CD4-positive, alpha-beta T cell (primary cell): Measurements from ENCODE around the gene ENTPD2. TPM values are rescaled to one million over a fixed set of nuclear protein-coding genes. Genes with fewer than 3 reads are reported as not detected.

Experiments
- ATAC-seq: fragments of 200-7000 bp; cut with Tn5 transposase; one replicate; pipeline ENCODE4 v1.10.0; 2022; ENCODE audit warnings: mild to moderate bottlenecking; ENCODE audit not compliant: poor library complexity
- CTCF ChIA-PET: fragments of 350-600 bp; sonication (Branson Sonifier 250); formaldehyde crosslinking; loops from one replicate; lab custom pipeline; 2021; ENCODE audit warnings: antibody characterized with exemption, inconsistent platforms; lab: Charles Lee
- POLR2A ChIA-PET: fragments of 350-600 bp; sonication (Branson Sonifier 250); formaldehyde crosslinking; loops from one replicate; lab custom pipeline; 2021; ENCODE audit warnings: antibody characterized with exemption, inconsistent platforms; lab: Charles Lee
- DNase-seq, 14 experiments: peaks; one replicate each; pipeline ENCODE4 v3.0.0-alpha.2; 2013 to 2020; ENCODE audit warnings: mixed read lengths in 2 of 14
- H3K27ac ChIP-seq, 2 donors: one replicate each; pipeline versions ENCODE4 v1.5.1 to v1.7.0; 2013; ENCODE audit warnings: low read length in 2 of 2, low read depth in 1 of 2, mild to moderate bottlenecking in 1 of 2
- H3K27me3 ChIP-seq, 2 experiments: 1 replicate in 1 of 2; 2 replicates in 1 of 2; pipeline versions ENCODE4 v1.6.1 to v1.7.0; 2013; ENCODE audit warnings: low read length in 2 of 2, control low read depth in 1 of 2, mild to moderate bottlenecking in 1 of 2, moderate library complexity in 1 of 2; ENCODE audit not compliant: insufficient read depth in 2 of 2, control insufficient read depth in 1 of 2
- H3K36me3 ChIP-seq: one replicate; pipeline ENCODE4 v1.6.1; 2013; ENCODE audit warnings: low read length, control low read depth; ENCODE audit not compliant: insufficient read depth
- H3K4me1 ChIP-seq: one replicate; pipeline ENCODE4 v1.6.1; 2013; ENCODE audit warnings: low read length, control low read depth; ENCODE audit not compliant: insufficient read depth
- H3K4me3 ChIP-seq: one replicate; pipeline ENCODE4 v1.5.1; 2013; ENCODE audit warnings: mild to moderate bottlenecking, low read length, moderate library complexity
- H3K9me3 ChIP-seq, 2 experiments: 1 replicate in 1 of 2; 2 replicates in 1 of 2; pipeline versions ENCODE4 v1.6.1 to v1.7.0; 2013; ENCODE audit warnings: low read length in 2 of 2, mild to moderate bottlenecking in 2 of 2, control low read depth in 1 of 2, moderate library complexity in 1 of 2; ENCODE audit not compliant: control insufficient read depth in 1 of 2, insufficient read depth in 1 of 2
- H3K27ac Mint-ChIP-seq: one replicate; pipeline ENCODE4 v1.8.0; 2020; ENCODE audit warnings: mixed read lengths
- H3K27me3 Mint-ChIP-seq: one replicate; pipeline ENCODE4 v1.8.0; 2021; ENCODE audit warnings: mixed read lengths
- H3K36me3 Mint-ChIP-seq: one replicate; pipeline ENCODE4 v1.8.0; 2021; ENCODE audit warnings: low read depth, mixed read lengths
- H3K4me1 Mint-ChIP-seq: one replicate; pipeline ENCODE4 v1.8.0; 2021; ENCODE audit warnings: low read depth, mixed read lengths
- H3K4me3 Mint-ChIP-seq: one replicate; pipeline ENCODE4 v1.8.0; 2020; ENCODE audit warnings: mild to moderate bottlenecking, mixed read lengths
- H3K9me3 Mint-ChIP-seq: one replicate; pipeline ENCODE4 v1.8.0; 2020; ENCODE audit warnings: mixed read lengths
- intact Hi-C, 2 experiments: fragments of 100-400 bp; cut with DNase I in 1 of 2; cut with micrococcal nuclease in 1 of 2; formaldehyde crosslinking; loops; one replicate each; pipeline versions ENCODE4 v1.15.1 to v1.9.0; 2023 to 2025; cut with DNase I, micrococcal nuclease
- total RNA-seq, 174 experiments: library from RNA in 2 of 174; stranded (reverse) in 2 of 174; gene quantifications; one replicate each; pipeline ENCODE4 v1.2.3 and lab custom pipeline; 2021 to 2026
- TF ChIP-seq, protein P1 (sequence below): fragments of 200-600 bp; IDR thresholded peaks from one replicate; pipeline ENCODE4 v1.8.0; 2022; ENCODE audit warnings: antibody characterized with exemption, mild to moderate bottlenecking

Gene ENTPD2
- total RNA-seq, 2 experiments from 2014 or later: not detected

DNA sequence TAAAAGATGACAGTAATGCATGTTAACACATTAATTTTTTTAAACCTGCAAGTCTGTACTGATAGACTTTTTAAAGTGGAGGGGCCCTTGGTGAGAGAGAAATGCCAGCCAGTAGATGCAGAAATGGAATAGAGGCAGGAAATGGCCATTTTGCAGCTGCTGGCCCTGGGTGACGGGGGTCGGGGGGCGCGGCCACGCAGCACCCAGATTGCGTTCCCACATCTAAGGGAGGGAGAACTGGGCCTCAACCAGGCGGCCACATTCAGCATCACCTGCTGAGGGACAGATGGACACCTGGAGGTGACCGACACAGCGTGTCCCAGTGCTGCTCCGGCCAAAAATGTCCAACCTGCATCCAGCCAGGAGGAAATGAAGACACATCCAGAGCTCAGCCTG is 51.2 kb downstream of the ENTPD2 start:
- intact Hi-C loops: no loop called here
- no peak overlapping the region for H3K4me3 ChIP-seq
- peaks cover 16% of the 10 kb centered on the region for H3K4me1 Mint-ChIP-seq
- ChIA-PET CTCF (no interaction called here), POLR2A (no interaction called here)
- H3K9me3 Mint-ChIP-seq: no peaks in the 10 kb centered on the region
- H3K27me3 Mint-ChIP-seq: peaks cover 7% of the 10 kb centered on the region
- peaks cover 0 to 1% of the 10 kb centered on the region in 2 experiments for H3K27me3 ChIP-seq
- no peak overlapping the region for H3K27ac Mint-ChIP-seq
- H3K9me3 ChIP-seq: no peaks in the 10 kb centered on the region
- no peak overlapping the region for H3K4me3 Mint-ChIP-seq
- H3K4me1 ChIP-seq: peaks cover 35% of the 10 kb centered on the region
- no peak overlapping the region for H3K27ac ChIP-seq
- DNase-seq: no peak
- H3K36me3 ChIP-seq: no peaks in the 10 kb centered on the region
- ATAC-seq: no peak
- TF ChIP-seq, protein P1, sequence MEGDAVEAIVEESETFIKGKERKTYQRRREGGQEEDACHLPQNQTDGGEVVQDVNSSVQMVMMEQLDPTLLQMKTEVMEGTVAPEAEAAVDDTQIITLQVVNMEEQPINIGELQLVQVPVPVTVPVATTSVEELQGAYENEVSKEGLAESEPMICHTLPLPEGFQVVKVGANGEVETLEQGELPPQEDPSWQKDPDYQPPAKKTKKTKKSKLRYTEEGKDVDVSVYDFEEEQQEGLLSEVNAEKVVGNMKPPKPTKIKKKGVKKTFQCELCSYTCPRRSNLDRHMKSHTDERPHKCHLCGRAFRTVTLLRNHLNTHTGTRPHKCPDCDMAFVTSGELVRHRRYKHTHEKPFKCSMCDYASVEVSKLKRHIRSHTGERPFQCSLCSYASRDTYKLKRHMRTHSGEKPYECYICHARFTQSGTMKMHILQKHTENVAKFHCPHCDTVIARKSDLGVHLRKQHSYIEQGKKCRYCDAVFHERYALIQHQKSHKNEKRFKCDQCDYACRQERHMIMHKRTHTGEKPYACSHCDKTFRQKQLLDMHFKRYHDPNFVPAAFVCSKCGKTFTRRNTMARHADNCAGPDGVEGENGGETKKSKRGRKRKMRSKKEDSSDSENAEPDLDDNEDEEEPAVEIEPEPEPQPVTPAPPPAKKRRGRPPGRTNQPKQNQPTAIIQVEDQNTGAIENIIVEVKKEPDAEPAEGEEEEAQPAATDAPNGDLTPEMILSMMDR: no peak
- no peaks in the 10 kb centered on the region for H3K36me3 Mint-ChIP-seq

DNA sequence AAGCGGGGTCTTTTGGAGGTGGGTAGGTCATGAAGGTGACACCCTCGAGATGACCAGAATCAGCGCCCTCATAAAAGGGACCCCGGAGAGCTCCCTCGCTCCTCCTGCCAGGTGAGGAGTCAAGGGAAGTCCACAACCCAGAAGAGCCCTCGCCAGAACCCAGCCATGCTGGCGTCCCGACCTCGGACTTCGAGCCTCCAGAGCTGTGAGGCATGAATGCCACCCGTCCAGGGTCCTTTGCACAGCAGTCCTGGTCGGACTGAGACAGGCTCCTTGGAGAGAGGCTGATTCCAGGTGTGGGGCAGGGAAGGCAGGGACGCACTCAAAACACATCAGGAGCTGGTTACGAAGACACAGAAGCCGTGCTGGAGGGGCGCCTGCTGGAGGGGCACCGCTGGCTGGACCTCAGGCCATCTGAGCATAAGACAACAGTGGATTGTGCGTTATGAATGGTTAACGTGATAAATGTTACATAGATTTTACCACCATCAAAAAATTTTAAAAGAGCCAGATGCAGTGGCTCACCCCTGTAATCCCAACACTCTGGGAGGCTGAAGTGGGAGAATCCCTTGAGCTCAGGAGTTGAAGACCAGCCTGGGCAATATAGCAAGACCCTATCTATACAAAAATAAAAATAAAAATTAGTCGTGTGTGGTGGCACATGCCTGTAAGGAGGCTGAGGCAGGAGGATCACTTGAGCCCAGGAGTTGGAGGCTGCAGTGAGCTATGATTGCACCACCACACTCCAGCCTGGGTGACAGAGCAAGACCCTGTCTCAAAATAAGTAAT is 51.8 kb downstream of the ENTPD2 start:
- H3K9me3 Mint-ChIP-seq: no peaks in the 10 kb centered on the region
- TF ChIP-seq, protein P1: no peak
- Histone ChIP-seq H3K9me3 (no peaks in the 10 kb centered on the region), H3K36me3 (no peaks in the 10 kb centered on the region), H3K27ac (no peak overlapping the region), H3K4me1 (peaks cover 41% of the 10 kb centered on the region), H3K27me3 (peaks cover 0 to 4% of the 10 kb centered on the region in 2 experiments), H3K4me3 (no peak overlapping the region)
- no peak overlapping the region for H3K27ac Mint-ChIP-seq
- no peak overlapping the region for H3K4me3 Mint-ChIP-seq
- ATAC-seq: no peak
- peaks cover 10% of the 10 kb centered on the region for H3K27me3 Mint-ChIP-seq
- ChIA-PET CTCF (interaction anchor here (0.9 kb wide), 1 partner anchor 27 kb away, joined by 3 read pairs; no protein-coding TSS in a partner anchor), POLR2A (interaction anchor here (0.6 kb wide), 1 partner anchor 42 kb away, joined by 3 read pairs; no protein-coding TSS in a partner anchor)
- DNase-seq: no peak
- no peaks in the 10 kb centered on the region for H3K36me3 Mint-ChIP-seq
- intact Hi-C loops: no loop called here
- H3K4me1 Mint-ChIP-seq: peaks cover 19% of the 10 kb centered on the region

DNA sequence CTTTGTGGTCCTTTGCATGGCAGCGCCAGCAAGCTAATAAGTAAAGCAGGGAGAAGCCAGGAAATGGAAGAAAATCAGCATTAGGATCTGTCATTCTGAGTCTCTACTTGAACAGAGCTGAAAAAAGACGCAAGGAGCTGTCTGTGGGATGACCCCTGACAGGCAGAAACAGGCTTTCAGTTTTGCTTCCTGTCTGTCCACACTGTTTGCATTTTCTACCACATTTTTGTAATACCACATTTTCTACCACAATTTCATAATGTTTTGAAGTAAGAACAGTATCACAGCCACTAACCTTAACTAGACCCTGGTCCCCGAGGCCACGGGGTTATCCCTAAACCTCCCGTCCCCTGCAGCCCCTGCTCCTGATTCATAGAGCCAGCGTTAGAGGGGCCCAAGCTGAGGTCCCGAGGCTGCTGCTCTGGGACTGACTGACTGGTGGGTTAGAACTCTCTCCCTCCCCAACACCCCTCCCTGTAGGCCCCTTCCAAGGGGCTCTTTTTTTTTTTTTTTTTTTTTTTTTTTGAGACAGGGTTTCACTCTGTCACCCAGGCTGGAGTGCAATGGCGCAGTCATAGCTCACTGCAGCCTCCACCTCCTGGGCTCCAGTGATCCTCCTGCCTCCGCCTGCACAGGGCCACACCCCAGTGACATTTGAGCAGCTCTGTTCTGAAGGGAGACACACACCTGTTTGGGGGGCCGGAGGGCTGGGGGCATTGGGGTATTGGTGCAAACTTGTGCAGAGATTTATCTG is 53.5 kb downstream of the ENTPD2 start:
- Histone ChIP-seq H3K9me3 (no peaks in the 10 kb centered on the region), H3K27me3 (peaks cover 0 to 4% of the 10 kb centered on the region in 2 experiments), H3K4me1 (peaks cover 57% of the 10 kb centered on the region), H3K4me3 (no peak overlapping the region), H3K36me3 (no peaks in the 10 kb centered on the region), H3K27ac (no peak overlapping the region)
- ChIA-PET POLR2A (no interaction called here), CTCF (interaction anchor here (0.7 kb wide), 1 partner anchor 35 kb away, joined by 3 read pairs; no protein-coding TSS in a partner anchor)
- Mint-ChIP-seq H3K36me3 (peaks cover 4% of the 10 kb centered on the region), H3K4me3 (peak overlapping the region; percentile 30), H3K9me3 (no peaks in the 10 kb centered on the region), H3K27ac (peak overlapping the region; percentile 53), H3K27me3 (peaks cover 10% of the 10 kb centered on the region), H3K4me1 (peaks cover 28% of the 10 kb centered on the region)
- ATAC-seq (peak; percentile 31), DNase-seq (peak in 3 of 14 experiments; percentile 56 to 70 (median 58))
- intact Hi-C loops: no loop called here
- TF ChIP-seq, protein P1: no peak

Other genes starting within 250 kb of the ENTPD2 start
- gene RABL6, start 246.1 kb downstream of the ENTPD2 start, total RNA-seq: 10 to 100 TPM; 46.4 to 48.5 TPM
- 1 to 10 TPM; 1.1 to 1.2 TPM for gene AJM1, start 211.6 kb downstream of the ENTPD2 start, total RNA-seq
- 10 to 100 TPM; 13.6 to 17.8 TPM for gene PHPT1, start 204.7 kb downstream of the ENTPD2 start, total RNA-seq
- 1 to 10 TPM; 2.2 to 3.4 TPM for gene MAMDC4, start 201.7 kb downstream of the ENTPD2 start, total RNA-seq
- 100 to 1,000 TPM; 215 to 220 TPM for gene EDF1, start 187.8 kb downstream of the ENTPD2 start, total RNA-seq
- gene TRAF2, start 167.5 kb downstream of the ENTPD2 start, total RNA-seq: 10 to 100 TPM; 10.6 to 11.6 TPM
- 10 to 100 TPM; 41.0 to 41.7 TPM for gene FBXW5, start 109.3 kb downstream of the ENTPD2 start, total RNA-seq
- not detected for gene C8G, start 108.8 kb downstream of the ENTPD2 start, total RNA-seq
- gene LCN12, start 101.8 kb downstream of the ENTPD2 start, total RNA-seq: 1 to 10 TPM; 1.3 to 1.5 TPM
- gene PTGDS, start 76.6 kb downstream of the ENTPD2 start, total RNA-seq: 10 to 100 TPM; 40.6 to 41.0 TPM
- 1 to 10 TPM in 1 of 2 experiments, under 1 TPM in 1; 0.93 to 1.0 TPM for gene LCNL1, start 71.1 kb downstream of the ENTPD2 start, total RNA-seq
- gene PAXX, start 61.6 kb downstream of the ENTPD2 start, total RNA-seq: 10 to 100 TPM; 67.0 to 67.8 TPM
- 1 to 10 TPM; 2.1 to 2.8 TPM for gene CLIC3, start 57.5 kb downstream of the ENTPD2 start, total RNA-seq
- gene ABCA2, start 25.8 kb downstream of the ENTPD2 start, total RNA-seq: 10 to 100 TPM; 80.1 to 86.8 TPM
- gene FUT7, start 22.0 kb downstream of the ENTPD2 start, total RNA-seq: 1 to 10 TPM; 1.7 to 1.8 TPM
- gene NPDC1, start 7.9 kb downstream of the ENTPD2 start, total RNA-seq: 10 to 100 TPM; 15.3 to 16.0 TPM
- under 1 TPM; 0.17 to 0.19 TPM for gene SAPCD2, start 16.5 kb upstream of the ENTPD2 start, total RNA-seq
- 1 to 10 TPM; 6.5 to 6.8 TPM for gene UAP1L1, start 23.5 kb upstream of the ENTPD2 start, total RNA-seq
- 10 to 100 TPM; 60.9 to 66.9 TPM for gene MAN1B1, start 32.9 kb upstream of the ENTPD2 start, total RNA-seq
- 100 to 1,000 TPM; 344 to 349 TPM for gene DPP7, start 60.7 kb upstream of the ENTPD2 start, total RNA-seq
- gene GRIN1, start 85.1 kb upstream of the ENTPD2 start, total RNA-seq: not detected
- gene LRRC26, start 116.0 kb upstream of the ENTPD2 start, total RNA-seq: not detected
- gene TMEM210, start 118.0 kb upstream of the ENTPD2 start, total RNA-seq: not detected
- 100 to 1,000 TPM; 144 to 149 TPM for gene ANAPC2, start 134.5 kb upstream of the ENTPD2 start, total RNA-seq
- 10 to 100 TPM; 30.1 to 30.5 TPM for gene SSNA1, start 134.6 kb upstream of the ENTPD2 start, total RNA-seq
- 1 to 10 TPM; 6.1 to 8.6 TPM for gene TPRN, start 146.7 kb upstream of the ENTPD2 start, total RNA-seq
- 10 to 100 TPM; 18.2 to 18.7 TPM for gene TMEM203, start 151.6 kb upstream of the ENTPD2 start, total RNA-seq
- 10 to 100 TPM; 22.8 to 25.3 TPM for gene NDOR1, start 151.6 kb upstream of the ENTPD2 start, total RNA-seq
- under 1 TPM; 0.66 to 0.67 TPM for gene RNF208, start 168.2 kb upstream of the ENTPD2 start, total RNA-seq
- under 1 TPM; 0.33 to 0.42 TPM for gene CYSRT1, start 171.1 kb upstream of the ENTPD2 start, total RNA-seq
- under 1 TPM in 1 of 2 experiments, not detected in 1; 0.14 TPM for gene RNF224, start 173.4 kb upstream of the ENTPD2 start, total RNA-seq
- not detected for gene SLC34A3, start 176.8 kb upstream of the ENTPD2 start, total RNA-seq
- 10 to 100 TPM; 93.8 to 98.2 TPM for gene TUBB4B, start 187.2 kb upstream of the ENTPD2 start, total RNA-seq
- not detected for gene STPG3, start 197.2 kb upstream of the ENTPD2 start, total RNA-seq
- gene NELFB, start 201.3 kb upstream of the ENTPD2 start, total RNA-seq: 10 to 100 TPM; 20.7 to 21.2 TPM
- gene TOR4A, start 223.7 kb upstream of the ENTPD2 start, total RNA-seq: under 1 TPM; 0.67 to 0.80 TPM
- gene NRARP, start 248.2 kb upstream of the ENTPD2 start, total RNA-seq: 1 to 10 TPM in 1 of 2 experiments, under 1 TPM in 1; 0.96 to 1.4 TPM